Choroid plexus epithelial cell (primary cell): ENCODE results near the gene TRIM54.
A peak's percentile ranks its signal among the peaks of the same experiment; 100 is the strongest.

Experiments
- DNase-seq: peaks from one replicate; pipeline ENCODE4 v3.0.0-alpha.2; 2010; ENCODE audit warnings: low read depth
- H3K4me3 ChIP-seq: 2 replicates; pipeline ENCODE4 v1.5.1; 2011; ENCODE audit warnings: low read depth, mild to moderate bottlenecking, control low read depth, low read length, moderate library complexity
- CTCF ChIP-seq: conservative IDR thresholded peaks from 2 replicates; pipeline ENCODE4 v1.5.1; 2011; ENCODE audit warnings: low read depth, mild to moderate bottlenecking, control low read depth, inconsistent platforms, low read length, moderate library complexity

TRIM54 gene

GRCh38 chr2:27322301-27322765 is 40.1 kb downstream of the TRIM54 start:
- H3K4me3 ChIP-seq: peak overlapping the region; percentile 90
- DNase-seq: peak; percentile 21
- TF ChIP-seq CTCF: no peak

GRCh38 chr2:27322766-27323595 is 40.8 kb downstream of the TRIM54 start, which contains the start of gene MPV17:
MPV17 (minus strand) TSS chr2:27323097; CDS start chr2:27322517, 580 bp downstream.
- DNase-seq: peak; percentile 95
- TF ChIP-seq CTCF: no peak

GRCh38 chr2:27323596-27324285 is 41.5 kb downstream of the TRIM54 start:
- peak overlapping the region; percentile 90 for H3K4me3 ChIP-seq
- DNase-seq: no peak
- TF ChIP-seq CTCF: no peak

More at GRCh38 chr2:27322766-27323595, 40.8 kb downstream of the TRIM54 start, which contains the start of gene MPV17:
- H3K4me3 ChIP-seq: peak within 1 kb of the TSS; percentile 90

GRCh38 chr2:27324720-27325119 is 42.5 kb downstream of the TRIM54 start:
- TF ChIP-seq CTCF: no peak
- H3K4me3 ChIP-seq: no peak overlapping the region
- no peak for DNase-seq

- DNase-seq: no peak
- no peak for TF ChIP-seq CTCF
- H3K4me3 ChIP-seq: no peak overlapping the region
These were observed 53.1 kb downstream of the TRIM54 start for GRCh38 chr2:27335311-27335710.

GRCh38 chr2:27336173-27336572 is 53.9 kb downstream of the TRIM54 start:
- DNase-seq: no peak
- no peak for TF ChIP-seq CTCF

More at GRCh38 chr2:27336173-27336572, 53.9 kb downstream of the TRIM54 start:
- no peak overlapping the region for H3K4me3 ChIP-seq
